PC-9 (cell line): ENCODE data around the gene HOMER3.

ENCODE experiments used
- CTCF ChIP-seq: fragments of 200-600 bp; sonication (generic); conservative IDR thresholded peaks from 2 replicates; pipeline ENCODE4 v1.6.1; 2017; ENCODE audit warnings: mixed run types, antibody characterized with exemption, mild to moderate bottlenecking, moderate library complexity
- EZH2 ChIP-seq: fragments of 200-600 bp; sonication (generic); IDR thresholded peaks from 2 replicates; pipeline ENCODE4 v1.8.0; 2017; ENCODE audit warnings: antibody characterized with exemption, low read depth

- TF ChIP-seq CTCF: no peak
- no peak for TF ChIP-seq EZH2
Observed at GRCh38 chr19:18948075-18948975, 7.3 kb upstream of the HOMER3 start.
